Activated CD8-positive, alpha-beta memory T cell treated with anti-CD3 and anti-CD28 coated beads for 36 hours (primary cell): Measurements from ENCODE around the gene CTNNBIP1. TPM values are rescaled to one million over a fixed set of nuclear protein-coding genes. Genes with fewer than 3 reads are reported as not detected.
"Not testable (repeated sequence)": the region's sequence is repeated elsewhere in the genome, so short reads cannot be mapped to it uniquely, and the experiment has no call there.

ENCODE experiments used
- CTCF ChIA-PET: fragments of 350-600 bp; sonication (Branson Sonifier 250); formaldehyde crosslinking; loops from one replicate; lab custom pipeline; 2021; ENCODE audit warnings: antibody characterized with exemption; lab: Charles Lee
- POLR2A ChIA-PET: fragments of 350-600 bp; sonication (Branson Sonifier 250); formaldehyde crosslinking; loops from one replicate; lab custom pipeline; 2021; ENCODE audit warnings: antibody characterized with exemption; lab: Charles Lee
- total RNA-seq, 2 experiments: library from RNA; stranded (reverse); gene quantifications; one replicate each; pipeline ENCODE4 v1.2.3, GENCODE V29; 2021

Gene CTNNBIP1
- total RNA-seq, 2 experiments from 2014 or later = 7.9 to 9.0 TPM

DNA sequence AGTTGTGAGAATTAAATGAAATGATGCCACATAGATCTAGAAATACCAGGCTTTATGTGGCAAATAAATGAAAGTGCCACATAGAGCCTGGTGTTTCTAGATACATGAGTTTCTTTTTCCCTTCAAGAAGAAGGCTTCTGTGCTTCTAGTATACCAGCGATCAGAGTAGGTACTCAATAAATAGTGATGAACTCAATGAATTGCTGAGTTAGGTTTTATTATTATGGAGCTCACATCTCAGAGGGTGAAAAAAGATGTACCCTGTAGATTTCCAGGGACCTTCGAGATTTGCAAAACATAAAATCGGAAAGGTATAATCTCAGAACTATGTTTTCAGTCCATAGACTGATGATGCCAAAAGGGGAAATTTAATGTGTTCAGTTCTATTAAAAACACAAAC, 84.0 kb downstream of the CTNNBIP1 start:
- CTCF ChIA-PET = interaction anchor here (0.9 to 2.0 kb wide), 2 partner anchors 39 to 41 kb away, joined by 3 to 8 read pairs; no protein-coding TSS in a partner anchor
- POLR2A ChIA-PET = no interaction called here

DNA sequence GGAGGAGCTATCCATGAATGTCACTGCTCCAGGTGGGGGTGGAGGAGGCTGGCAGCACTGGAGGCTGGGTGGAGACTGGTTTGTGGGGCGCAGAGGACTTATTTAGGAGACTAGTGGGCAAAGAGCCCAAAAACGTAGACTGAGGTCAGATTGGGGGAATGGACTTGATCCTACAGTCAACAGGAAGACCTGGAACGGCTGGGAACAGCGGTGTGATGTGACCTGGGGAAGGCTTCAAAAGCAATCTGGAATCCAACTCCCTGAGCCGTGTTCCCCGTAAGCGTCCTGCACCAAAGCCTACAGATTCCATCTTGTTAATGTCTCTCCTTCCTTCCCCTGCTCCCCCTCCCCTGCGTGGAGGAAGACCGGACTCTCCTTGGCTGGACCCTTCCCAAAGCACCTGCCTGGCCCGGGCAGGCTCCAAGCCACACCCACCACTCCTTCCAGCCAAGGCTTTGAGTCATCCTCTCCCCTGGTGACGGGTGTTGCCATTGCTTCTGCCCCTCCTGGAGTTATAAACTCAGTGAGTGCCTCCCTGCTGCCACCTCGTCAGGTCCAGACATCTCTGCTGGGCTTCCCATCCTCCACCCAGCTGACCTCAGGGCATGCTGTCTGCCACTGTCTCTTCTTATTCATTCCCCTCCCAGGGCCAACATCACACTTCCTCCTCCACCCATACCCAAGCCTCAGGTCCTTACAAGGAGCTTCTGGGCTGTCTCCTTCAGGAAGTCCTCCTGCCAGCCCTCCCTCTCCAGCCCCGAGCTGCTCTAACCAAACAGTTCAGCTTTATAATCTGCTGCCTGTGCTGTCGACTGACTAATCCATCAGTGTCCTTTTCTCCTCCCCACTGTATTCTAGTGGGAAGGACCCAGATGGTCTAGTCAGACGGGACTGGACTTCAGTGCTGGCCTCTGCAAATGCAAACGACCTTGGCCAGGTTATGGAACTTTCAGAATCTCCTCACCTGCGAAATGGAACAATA, 84.7 kb downstream of the CTNNBIP1 start:
- CTCF ChIA-PET = interaction anchor here (0.9 kb wide), 1 partner anchor 38 kb away, joined by 3 read pairs; no protein-coding TSS in a partner anchor
- POLR2A ChIA-PET = no interaction called here

DNA sequence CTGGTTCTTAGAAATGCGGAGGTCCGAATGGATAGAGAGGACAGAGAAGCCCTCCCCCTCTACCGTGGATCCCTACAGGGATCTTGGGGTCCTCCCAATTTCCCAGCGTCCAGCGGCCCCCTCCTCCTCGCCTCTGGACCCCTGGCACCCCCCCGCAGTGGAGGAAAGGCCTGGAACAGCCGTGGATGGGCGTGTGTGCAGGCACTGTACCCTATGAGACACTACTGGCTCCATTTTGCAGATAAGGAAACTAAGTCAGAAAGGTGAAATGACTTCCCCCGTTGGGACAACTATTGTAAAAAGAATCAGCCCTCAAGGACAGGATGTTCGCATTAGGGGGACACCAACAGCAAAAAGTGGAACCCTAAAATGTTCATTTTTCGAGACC, 85.4 kb downstream of the CTNNBIP1 start:
- CTCF ChIA-PET = no interaction called here
- POLR2A ChIA-PET = no interaction called here

DNA sequence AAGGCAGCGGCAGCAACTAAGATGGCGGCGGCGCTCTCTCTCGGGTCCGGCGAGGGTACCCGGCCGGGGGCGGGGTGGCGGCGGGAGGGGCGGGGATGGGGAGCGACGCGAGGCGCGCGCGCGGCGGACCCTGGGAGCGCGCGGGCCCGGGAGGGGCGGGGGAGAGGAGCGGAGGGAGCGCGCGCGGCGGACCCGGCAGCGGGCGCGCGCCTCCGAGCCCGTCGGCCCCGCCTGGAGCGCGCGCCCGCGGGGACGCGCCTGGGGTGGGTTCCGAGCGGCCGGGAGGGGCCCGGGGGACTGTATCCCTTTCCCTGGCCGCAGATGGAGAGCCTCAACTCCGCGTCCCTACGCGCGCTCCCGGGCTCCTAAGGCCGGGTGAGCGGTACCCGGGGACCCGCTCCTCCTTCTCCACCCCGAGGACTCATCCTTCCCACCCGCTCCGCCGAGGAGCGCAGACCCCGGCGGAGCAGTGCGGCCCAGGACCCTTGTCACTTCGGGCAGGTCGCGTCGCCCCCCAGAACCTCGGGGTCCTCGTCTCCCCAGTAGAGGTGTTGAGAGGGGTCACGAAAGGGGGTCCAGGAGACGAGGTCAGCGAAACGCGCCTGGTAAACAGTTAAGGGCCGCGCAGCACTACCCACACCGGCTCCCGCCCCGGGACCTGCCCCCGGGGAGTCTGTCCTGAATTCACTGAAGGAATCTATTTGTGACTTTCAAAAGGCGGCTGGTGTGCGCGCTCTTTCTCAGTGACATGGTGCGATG, 85.9 kb downstream of the CTNNBIP1 start, which contains the start of gene CLSTN1:
Gene CLSTN1 (minus strand): TSS at position 23 of the 759 bp plus-strand sequence. CDS start 232 bp downstream, outside the sequence.
- ChIA-PET CTCF (no interaction called here), POLR2A (no interaction called here)

DNA sequence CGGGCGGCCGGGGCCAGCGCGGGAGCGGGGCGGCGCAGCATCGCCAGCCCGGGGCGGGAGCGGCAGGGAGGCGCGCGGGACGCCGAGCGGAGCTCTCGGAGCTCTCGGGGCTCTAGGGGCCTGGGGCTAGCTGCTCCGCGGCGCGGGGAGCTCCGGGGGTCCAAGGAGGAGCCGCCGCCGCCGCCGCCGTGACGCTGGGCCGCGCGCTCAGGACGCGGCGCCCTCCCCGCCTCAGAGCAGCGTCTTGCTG, 86.5 kb downstream of the CTNNBIP1 start:
- ChIA-PET CTCF (no interaction called here), POLR2A (no interaction called here)

DNA sequence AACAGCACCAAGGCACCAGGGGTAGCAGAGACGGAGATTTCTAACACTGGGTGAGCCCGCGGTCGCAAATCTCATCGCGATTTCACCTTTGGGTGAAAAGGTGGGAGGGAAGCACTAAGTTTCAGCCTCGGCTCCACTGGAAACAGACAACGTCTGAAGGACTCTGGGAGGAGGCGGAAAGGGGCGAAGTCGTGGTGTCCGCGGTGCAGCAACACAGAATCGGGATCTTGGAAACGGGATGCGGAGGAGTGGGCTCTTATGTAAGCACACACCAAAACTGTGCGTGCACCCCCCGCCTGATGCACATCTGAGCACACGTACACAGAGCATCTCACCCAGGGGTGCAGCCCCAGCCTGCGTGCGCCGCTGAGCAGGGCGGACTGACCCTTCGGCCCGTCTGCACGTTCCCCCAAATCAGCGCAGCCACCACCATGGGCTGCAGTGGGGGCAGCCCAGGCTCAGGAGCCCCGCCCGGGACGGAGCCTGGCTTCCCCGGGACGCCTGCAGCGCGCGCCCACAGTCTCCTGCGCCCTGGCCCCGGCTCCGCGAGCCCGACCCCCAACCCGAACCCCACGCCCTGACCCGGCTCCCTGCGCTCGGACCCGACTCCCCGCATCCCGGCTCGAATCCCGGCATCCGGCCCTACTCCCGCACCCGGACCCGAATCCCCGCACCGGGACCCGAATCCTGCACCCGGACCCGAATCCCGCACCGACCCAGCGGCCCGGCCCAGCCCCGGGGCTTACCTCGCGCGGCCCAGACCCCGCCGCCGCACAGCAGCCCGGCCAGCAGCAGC, 87.0 kb downstream of the CTNNBIP1 start:
- ChIA-PET CTCF (no interaction called here), POLR2A (no interaction called here)

DNA sequence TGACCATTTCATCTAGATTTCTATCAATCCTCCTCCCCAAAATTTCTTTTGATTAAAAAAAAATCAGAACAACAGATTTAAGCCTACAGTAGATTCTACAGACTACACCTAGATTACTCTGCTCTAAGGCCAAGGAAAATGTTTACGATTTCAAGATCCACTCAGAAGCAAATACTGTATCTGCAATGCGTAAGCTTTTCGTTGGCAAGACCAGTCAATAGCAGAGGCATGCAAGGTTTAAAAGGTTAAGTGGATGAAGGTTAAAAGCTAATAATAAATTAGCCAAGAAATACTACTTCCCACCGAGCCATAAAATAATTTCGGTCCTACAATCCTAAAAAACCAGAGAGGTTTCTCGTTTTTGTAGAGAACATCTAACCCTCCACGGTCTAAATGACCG, 87.6 kb downstream of the CTNNBIP1 start:
- ChIA-PET POLR2A (no interaction called here), CTCF (no interaction called here)

DNA sequence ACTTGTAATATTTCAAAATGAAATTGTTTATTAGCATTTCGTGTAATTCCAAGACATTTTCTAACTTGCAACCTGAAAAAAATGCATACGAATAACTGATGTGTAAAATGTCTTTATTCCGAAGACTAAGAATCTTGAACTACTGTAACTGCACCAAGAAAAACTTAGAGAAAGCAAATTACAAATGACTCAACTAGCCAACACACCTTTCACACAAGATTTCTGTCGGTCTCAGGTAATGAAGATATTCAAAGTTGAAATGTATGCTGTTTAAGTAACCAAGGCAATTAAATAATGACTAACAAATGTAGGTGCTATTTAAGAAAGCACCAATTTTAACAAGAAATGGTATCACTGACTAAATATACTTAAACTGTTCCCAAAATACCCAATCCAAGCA, 88.4 kb downstream of the CTNNBIP1 start:
- CTCF ChIA-PET = interaction anchor here (2.0 kb wide), 1 partner anchor 38 kb away, joined by 8 read pairs; no protein-coding TSS in a partner anchor

DNA sequence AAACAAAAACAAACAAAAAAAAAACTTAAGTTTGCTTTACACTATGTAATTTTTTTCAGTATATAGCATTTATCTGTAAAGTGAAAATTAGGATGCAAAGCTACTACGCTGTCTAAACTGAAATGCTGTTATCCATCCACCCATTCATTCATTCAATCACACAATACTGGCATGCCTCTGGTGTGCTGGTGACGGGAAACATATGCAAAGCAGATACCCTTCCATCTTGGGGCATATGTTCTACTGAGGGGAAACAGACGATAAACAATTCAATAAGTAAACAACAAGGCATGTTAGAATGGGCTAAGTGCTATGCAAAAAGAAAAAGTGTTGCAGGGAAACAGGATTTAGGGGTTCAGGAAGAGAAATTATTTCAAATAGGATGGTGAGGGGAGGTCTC, 89.5 kb downstream of the CTNNBIP1 start:
- POLR2A ChIA-PET = no interaction called here

More for the DNA sequence above, 88.4 kb downstream of the CTNNBIP1 start:
- POLR2A ChIA-PET = no interaction called here

DNA sequence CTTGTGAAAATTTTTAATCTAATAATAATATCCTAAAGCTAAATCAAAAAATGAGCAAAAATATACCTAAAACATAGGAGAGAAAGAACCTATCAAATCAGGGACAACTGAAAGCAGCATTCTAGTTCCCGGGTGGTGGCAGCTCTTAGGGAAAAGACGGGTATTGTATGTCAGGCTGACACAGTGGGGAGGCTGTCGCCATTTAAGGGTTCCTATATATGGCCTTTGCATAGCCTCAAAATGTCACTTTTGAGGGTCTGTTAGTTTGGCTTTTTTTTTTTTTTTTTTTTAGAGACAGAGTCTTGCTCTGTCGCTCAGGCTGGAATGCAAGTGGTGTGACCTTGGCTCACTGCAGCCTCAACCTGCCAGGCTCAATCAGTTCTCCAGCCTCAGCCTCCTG, 92.3 kb downstream of the CTNNBIP1 start:
- ChIA-PET POLR2A (no interaction called here), CTCF (interaction anchor here (1.7 kb wide), 1 partner anchor 33 kb away, joined by 5 read pairs; no protein-coding TSS in a partner anchor)

More for the DNA sequence above, 89.5 kb downstream of the CTNNBIP1 start:
- CTCF ChIA-PET = interaction anchor here (0.5 to 2.0 kb wide), 3 partner anchors 36 to 329 kb away, joined by 3 to 8 read pairs (median 4); no protein-coding TSS in a partner anchor

DNA sequence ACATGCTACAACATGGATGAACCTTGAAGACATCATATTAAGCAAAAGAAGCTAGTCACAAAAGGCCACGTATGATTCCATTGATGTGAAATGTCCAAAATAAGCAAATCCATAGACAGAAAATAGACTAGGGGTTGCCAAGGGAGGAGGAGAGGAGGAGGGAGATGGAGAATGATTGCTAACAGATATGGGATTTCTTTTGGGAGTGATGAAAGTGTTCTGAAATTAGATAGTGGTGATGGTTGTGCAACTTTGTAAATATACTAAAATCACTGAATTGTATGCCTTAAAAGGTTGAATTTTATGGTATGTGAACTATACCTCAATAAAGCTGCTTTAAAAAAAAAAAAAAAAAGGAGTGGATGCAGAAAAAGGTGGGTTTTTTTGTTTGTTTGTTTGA, 93.9 kb downstream of the CTNNBIP1 start:
- CTCF ChIA-PET = interaction anchor here (0.8 to 1.7 kb wide), 3 partner anchors 16 to 32 kb away, joined by 3 to 5 read pairs (median 3); no protein-coding TSS in a partner anchor
- POLR2A ChIA-PET = no interaction called here

DNA sequence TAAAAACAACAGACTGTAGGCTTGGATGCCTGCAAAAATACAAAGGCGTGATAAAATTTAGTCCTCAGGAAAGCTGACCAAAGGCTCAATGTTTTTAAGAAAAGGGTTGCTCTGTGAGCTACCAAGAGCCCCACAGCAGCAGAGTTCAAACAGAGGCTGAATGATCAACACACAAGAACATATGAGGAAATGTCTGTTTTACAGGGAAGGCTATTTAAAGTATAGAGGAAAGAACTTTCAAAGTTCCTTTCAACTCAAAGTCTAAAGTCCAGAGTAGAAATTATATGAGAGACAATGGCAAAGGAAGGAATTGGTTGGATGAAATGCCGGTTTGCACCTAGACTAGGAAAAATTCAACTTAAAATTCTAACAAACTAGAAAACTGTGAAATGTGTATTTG, 94.9 kb downstream of the CTNNBIP1 start:
- ChIA-PET POLR2A (no interaction called here), CTCF (interaction anchor here (1.1 kb wide), 1 partner anchor 22 kb away, joined by 3 read pairs; no protein-coding TSS in a partner anchor)

DNA sequence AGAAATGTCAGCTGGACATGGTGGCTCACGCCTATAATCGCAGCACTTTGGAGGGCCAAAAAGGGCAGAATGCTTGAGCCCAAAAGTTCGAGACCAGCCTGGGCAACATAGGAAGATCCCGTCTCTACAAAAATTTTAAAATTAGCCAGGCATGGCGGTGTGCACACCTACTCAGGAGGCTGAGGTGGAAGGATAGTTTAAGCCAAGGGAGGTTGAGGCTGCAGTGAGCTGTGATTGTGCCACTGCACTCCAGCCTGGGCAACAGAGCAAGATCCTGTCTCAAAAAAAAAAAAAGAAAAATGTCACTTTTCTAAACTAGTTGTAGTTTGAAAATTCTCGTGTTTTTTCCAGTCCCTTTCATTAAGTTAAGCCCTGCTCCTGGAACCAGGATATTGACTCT, 95.5 kb downstream of the CTNNBIP1 start:
- ChIA-PET POLR2A (no interaction called here), CTCF (interaction anchor here (0.7 kb wide), 1 partner anchor 60 kb away, joined by 3 read pairs; no protein-coding TSS in a partner anchor)

DNA sequence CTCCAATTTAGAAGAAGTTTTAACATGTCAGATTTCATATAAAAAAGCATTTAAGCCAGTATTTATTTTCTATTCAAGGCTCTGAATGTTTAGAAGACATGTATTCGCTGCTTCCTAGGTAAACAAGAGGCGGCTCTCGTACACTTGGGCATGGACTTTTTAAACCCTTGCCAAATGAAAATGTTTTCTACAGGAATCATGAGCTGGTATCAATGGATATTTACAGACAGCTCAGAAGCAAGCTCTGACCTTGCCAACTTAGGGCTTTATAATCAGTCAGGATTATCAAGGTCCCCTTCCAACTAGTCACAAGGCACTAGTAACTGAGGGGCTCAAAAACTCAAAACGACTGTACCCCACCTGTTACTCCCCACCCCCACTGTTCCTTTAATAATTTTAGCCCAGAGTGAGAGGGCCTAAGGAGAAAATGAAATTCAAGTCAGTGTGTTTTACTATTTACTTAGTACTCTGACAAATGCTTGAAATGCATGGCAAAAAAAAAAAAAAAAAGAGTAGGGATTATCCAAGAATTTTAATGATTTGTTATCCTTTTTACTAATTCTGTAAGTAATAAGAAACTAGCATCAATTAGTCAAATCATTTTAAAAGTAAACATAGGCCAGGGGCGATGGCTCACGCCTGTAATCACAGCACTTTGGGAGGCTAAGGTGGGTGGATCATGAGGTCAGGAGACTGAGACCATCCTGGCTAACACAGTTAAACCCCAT, 98.7 kb downstream of the CTNNBIP1 start:
- ChIA-PET CTCF (no interaction called here), POLR2A (no interaction called here)

DNA sequence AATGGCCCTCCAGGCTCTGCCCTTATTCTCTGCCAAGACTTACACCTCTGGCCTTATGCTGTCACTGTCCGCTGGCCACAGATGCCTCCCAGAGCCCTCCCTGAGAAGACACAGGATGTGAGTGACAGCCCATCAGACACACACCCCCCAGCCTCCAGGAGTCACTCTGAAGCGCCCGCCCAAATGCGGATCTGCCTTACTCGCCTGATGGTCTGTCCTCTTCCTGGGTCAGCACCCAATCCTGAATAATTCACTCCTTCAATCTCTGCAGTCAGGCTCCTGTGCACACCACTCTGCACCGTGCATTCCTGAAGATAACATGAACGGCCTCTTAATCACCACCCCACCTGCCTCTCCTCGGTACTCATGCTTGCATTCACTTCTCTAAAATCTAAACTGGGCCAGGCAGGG, 101.0 kb downstream of the CTNNBIP1 start:
- ChIA-PET POLR2A (no interaction called here), CTCF (no interaction called here)

DNA sequence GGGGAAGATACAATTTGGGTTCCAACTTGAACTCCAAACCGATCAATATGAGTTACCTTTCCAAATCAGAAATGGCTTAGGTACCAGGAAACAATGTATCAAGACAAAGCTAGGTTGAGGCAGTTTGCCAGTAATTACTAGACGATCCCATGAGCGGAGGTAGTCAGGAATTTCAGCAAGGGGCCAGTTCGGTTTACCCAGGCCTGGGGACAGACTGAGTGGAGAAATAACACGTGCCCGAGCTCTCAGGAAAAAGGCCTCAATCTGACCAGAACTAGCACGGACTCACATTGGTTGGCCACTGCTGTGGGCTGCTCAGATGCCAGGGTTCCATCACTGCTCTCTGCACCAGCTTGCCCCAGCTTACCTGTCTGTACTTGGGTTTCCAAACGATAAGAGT, 101.6 kb downstream of the CTNNBIP1 start:
- CTCF ChIA-PET = interaction anchor here (0.7 to 0.8 kb wide), 2 partner anchors 16 to 24 kb away, joined by 3 read pairs; no protein-coding TSS in a partner anchor

DNA sequence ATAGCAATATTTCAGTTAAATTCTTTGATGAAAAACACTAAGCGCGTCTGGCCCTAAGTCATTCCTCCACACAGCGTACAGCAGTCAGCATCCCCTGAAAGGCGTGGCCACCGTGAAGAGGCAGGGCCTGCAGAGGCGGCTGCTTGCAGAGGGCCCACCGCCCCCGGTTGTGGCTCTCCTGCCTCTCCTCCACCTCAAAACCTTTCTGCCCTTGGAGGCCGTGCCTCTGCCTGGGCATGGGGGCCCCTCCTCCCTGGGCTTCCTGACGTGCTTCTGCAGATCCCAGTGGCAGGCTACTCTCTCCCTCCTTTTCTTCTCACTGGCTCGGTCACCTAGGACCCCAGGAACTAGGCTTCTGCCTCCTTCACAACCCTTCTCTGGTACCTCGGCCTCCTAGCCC, 102.5 kb downstream of the CTNNBIP1 start:
- POLR2A ChIA-PET = no interaction called here
- CTCF ChIA-PET = no interaction called here

More for the DNA sequence above, 101.6 kb downstream of the CTNNBIP1 start:
- POLR2A ChIA-PET = no interaction called here

DNA sequence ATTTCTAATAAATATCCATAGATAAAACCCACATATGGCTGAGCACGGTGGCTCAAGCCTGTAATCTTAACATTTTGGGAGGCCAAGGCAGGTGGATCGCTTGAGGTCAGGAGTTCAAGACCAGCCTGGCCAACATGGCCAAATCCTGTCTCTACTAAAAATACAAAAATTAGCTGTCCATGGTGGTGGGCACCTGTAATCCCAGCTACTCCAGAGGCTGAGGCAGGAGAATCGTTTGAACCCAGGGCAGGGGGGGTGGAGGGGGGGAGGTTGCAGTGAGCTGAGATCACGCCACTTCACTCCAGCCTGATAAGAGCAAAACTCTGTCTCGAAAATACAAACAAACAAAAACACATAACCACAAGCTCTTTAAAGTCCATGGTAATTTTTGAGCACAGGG, 104.1 kb downstream of the CTNNBIP1 start:
- POLR2A ChIA-PET, CTCF ChIA-PET: not testable (repeated sequence)
